Transverse colon (tissue), 4 donors: Measurements from ENCODE around the gene SRGAP1. TPM values are rescaled to one million over a fixed set of nuclear protein-coding genes. Genes with fewer than 3 reads are reported as not detected.
"Not testable (repeated sequence)": the region's sequence is repeated elsewhere in the genome, so short reads cannot be mapped to it uniquely, and the experiment has no call there.

Source experiments
- DNase-seq: peaks from one replicate; pipeline ENCODE4 v3.0.0-alpha.2; 2019
- H3K27ac ChIP-seq, 4 donors: fragments of 200-600 bp; sonication (generic); 2 replicates each; pipeline ENCODE4 v1.5.1; 2016 to 2018; ENCODE audit warnings: inconsistent platforms in 4 of 4
- H3K27me3 ChIP-seq: fragments of 200-600 bp; sonication (generic); 2 replicates; pipeline ENCODE4 v1.5.1; 2017; ENCODE audit warnings: inconsistent platforms
- H3K36me3 ChIP-seq, 4 donors: fragments of 200-600 bp; sonication (generic); 2 replicates each; pipeline ENCODE4 v1.5.1; 2017 to 2019; ENCODE audit warnings: inconsistent platforms in 4 of 4
- H3K4me1 ChIP-seq, 4 donors: fragments of 200-600 bp; sonication (generic); 2 replicates each; pipeline ENCODE4 v1.5.1; 2017 to 2020; ENCODE audit warnings: inconsistent platforms in 4 of 4
- H3K4me3 ChIP-seq, 4 donors: fragments of 200-600 bp; sonication (generic); 1 replicate in 1 of 4; 2 replicates in 3 of 4; pipeline versions ENCODE4 v1.5.1 to v1.6.1; 2017 to 2019; ENCODE audit warnings: inconsistent platforms in 4 of 4
- H3K9me3 ChIP-seq, 2 donors: fragments of 200-600 bp; sonication (generic); 2 replicates each; pipeline ENCODE4 v1.5.1; 2017 to 2019; ENCODE audit warnings: inconsistent platforms in 2 of 2
- CTCF ChIP-seq, 5 experiments: fragments of 200-600 bp in 3 of 5; fragments of 450-650 bp in 2 of 5; sonication (generic) in 3 of 5; IDR thresholded peaks; 1 replicate in 2 of 5; 2 replicates in 3 of 5; pipeline ENCODE4 v1.5.1; 2016 to 2017; ENCODE audit warnings: antibody characterized with exemption in 5 of 5, inconsistent platforms in 3 of 5, mild to moderate bottlenecking in 2 of 5, moderate library complexity in 1 of 5
- EP300 ChIP-seq: sonication (generic); formaldehyde crosslinking; IDR thresholded peaks from one replicate; pipeline ENCODE4 v1.6.1; 2017; ENCODE audit warnings: antibody characterized with exemption, low read depth
- POLR2A ChIP-seq: fragments of 450-650 bp; IDR thresholded peaks from one replicate; pipeline ENCODE4 v1.6.1; 2016; ENCODE audit warnings: antibody characterized with exemption, mild to moderate bottlenecking, moderate library complexity
- POLR2AphosphoS5 ChIP-seq, 3 donors: sonication (generic); formaldehyde crosslinking; IDR thresholded peaks; one replicate each; pipeline ENCODE4 v1.6.1; 2016; ENCODE audit warnings: antibody characterized with exemption in 3 of 3
- WGBS, 2 donors: methylation state at CpG; one replicate each; pipeline ENCODE4 v1.1.5; 2018; ENCODE audit warnings: low coverage in 1 of 2; 5-methylcytosine and 5-hydroxymethylcytosine counted together
- in situ Hi-C, 4 donors: fragments of 200-750 bp; cut with MboI; loops; one replicate each; pipeline versions ENCODE4 v1.15.0 to v1.15.1; 2017; ENCODE audit warnings: low sequenced_read_pairs in 3 of 4, low pct_ligation_motif_present in 1 of 4, low pct_unique_long_range_greater_than_20kb in 1 of 4
- intact Hi-C: fragments of 100-400 bp; cut with DNase I; formaldehyde crosslinking; loops from one replicate; pipeline ENCODE4 v1.15.1; 2023; ENCODE audit warnings: low total_unique reads
- total RNA-seq, 4 donors: library from RNA; depleted of rRNA; stranded (reverse); fragments of >200 nt; gene quantifications; one replicate each; pipeline ENCODE4 v1.1.0, GENCODE V29; 2016

SRGAP1 gene
- total RNA-seq, 4 donors from 2014 or later: 16.0 to 720 (median 51.4) TPM

- Histone ChIP-seq H3K9me3 (no peaks in the 10 kb centered on the region), H3K27ac (no peak overlapping the region), H3K27me3 (no peaks in the 10 kb centered on the region), H3K4me1 (peaks cover 0 to 14% (median 0%) of the 10 kb centered on the region in 4 donors), H3K4me3 (no peak overlapping the region), H3K36me3 (no peaks in the 10 kb centered on the region)
- TF ChIP-seq POLR2AphosphoS5 (IDR thresholded peaks at IDR 0.05): no peak
- TF ChIP-seq CTCF (IDR thresholded peaks at IDR 0.05): no peak
- TF ChIP-seq EP300: no peak
- no peak for TF ChIP-seq POLR2A
- intact Hi-C loops: no loop called here
- WGBS, 2 donors: 65 to 75% methylated on average over 3 of the region's 3 CpGs
- in situ Hi-C loops: no loop called here
- no peak for DNase-seq
These were observed 30.5 kb downstream of the SRGAP1 start for GRCh38 chr12:63874897-63875480.

- in situ Hi-C loops (no loop called here), intact Hi-C loops (no loop called here)
- peaks cover 0 to 11% (median 0%) of the 10 kb centered on the region in 4 donors for H3K4me1 ChIP-seq
- no peaks in the 10 kb centered on the region for H3K27me3 ChIP-seq
- no peak overlapping the region for H3K4me3 ChIP-seq
- 51 to 63% methylated on average over 3 of the region's 3 CpGs for WGBS, 2 donors
- no peaks in the 10 kb centered on the region for H3K36me3 ChIP-seq
- no peaks in the 10 kb centered on the region for H3K9me3 ChIP-seq
- no peak for DNase-seq
- H3K27ac ChIP-seq: no peak overlapping the region
- TF ChIP-seq CTCF (IDR thresholded peaks at IDR 0.05): no peak
- TF ChIP-seq EP300: no peak
- TF ChIP-seq POLR2AphosphoS5 (IDR thresholded peaks at IDR 0.05): no peak
- no peak for TF ChIP-seq POLR2A
These were observed 31.2 kb downstream of the SRGAP1 start for GRCh38 chr12:63875703-63876102.

GRCh38 chr12:63876980-63877379 lies 32.5 kb downstream of the SRGAP1 start:
- in situ Hi-C loops (no loop called here), intact Hi-C loops (no loop called here)
- H3K4me1 ChIP-seq: peaks cover 0 to 11% (median 0%) of the 10 kb centered on the region in 4 donors
- H3K27ac ChIP-seq: no peak overlapping the region
- TF ChIP-seq EP300: no peak
- TF ChIP-seq POLR2A: no peak
- no peaks in the 10 kb centered on the region for H3K36me3 ChIP-seq
- DNase-seq: no peak
- WGBS, 2 donors: 67 to 88% methylated on average over 2 to 4 of the region's 4 CpGs
- no peaks in the 10 kb centered on the region for H3K9me3 ChIP-seq
- no peaks in the 10 kb centered on the region for H3K27me3 ChIP-seq
- no peak overlapping the region for H3K4me3 ChIP-seq

GRCh38 chr12:63877693-63878092 lies 33.2 kb downstream of the SRGAP1 start:
- Histone ChIP-seq H3K4me1 (peaks cover 0 to 11% (median 0%) of the 10 kb centered on the region in 4 donors), H3K27me3 (no peaks in the 10 kb centered on the region), H3K4me3 (no peak overlapping the region), H3K9me3 (no peaks in the 10 kb centered on the region), H3K27ac (no peak overlapping the region), H3K36me3 (no peaks in the 10 kb centered on the region)
- in situ Hi-C loops: no loop called here
- DNase-seq: no peak
- 75% methylated on average over 1 of the region's 1 CpG; no CpG with 5 or more reads in 1 of the 2 donors for WGBS, 2 donors
- intact Hi-C loops: no loop called here
- TF ChIP-seq POLR2AphosphoS5 (IDR thresholded peaks at IDR 0.05): no peak
- no peak for TF ChIP-seq CTCF (IDR thresholded peaks at IDR 0.05)
- TF ChIP-seq EP300: no peak
- no peak for TF ChIP-seq POLR2A

GRCh38 chr12:63880235-63880634 lies 35.7 kb downstream of the SRGAP1 start:
- H3K27me3 ChIP-seq, DNase-seq, H3K4me3 ChIP-seq, H3K36me3 ChIP-seq, intact Hi-C loops, in situ Hi-C loops, H3K9me3 ChIP-seq, H3K27ac ChIP-seq: not testable (repeated sequence)
- WGBS, 2 donors: 65 to 93% methylated on average over 4 to 9 of the region's 9 CpGs
- peaks cover 0 to 11% (median 0%) of the 10 kb centered on the region in 4 donors for H3K4me1 ChIP-seq
